HepG2 (cell line): ENCODE data around the gene LRRC42. TPM values are rescaled to one million over a fixed set of nuclear protein-coding genes. Genes with fewer than 3 reads are reported as not detected.

Experiments
- CHD4 ChIP-seq: fragments of 200-600 bp; sonication (generic); IDR thresholded peaks from 2 replicates; pipeline ENCODE4 v1.7.0; 2017; ENCODE audit warnings: mild to moderate bottlenecking, low read length, borderline replicate concordance
- HNF1A ChIP-seq, 2 experiments: sonication (generic) in 1 of 2; formaldehyde crosslinking in 1 of 2; IDR thresholded peaks; 2 replicates each; pipeline versions ENCODE4 v1.4.0 to v1.6.1; 2016 to 2020; ENCODE audit warnings: borderline replicate concordance in 1 of 2, low read depth in 1 of 2, mild to moderate bottlenecking in 1 of 2, missing genetic modification reagents in 1 of 2
- KDM6A ChIP-seq: IDR thresholded peaks from 2 replicates; pipeline ENCODE4 v1.6.1; 2016; ENCODE audit warnings: low read depth
- NFE2L2 ChIP-seq: fragments of 150-350 bp; IDR thresholded peaks from 2 replicates; pipeline ENCODE4 v1.6.1; 2014; ENCODE audit warnings: low read length
- PHB2 ChIP-seq: fragments of 450-650 bp; IDR thresholded peaks from 2 replicates; pipeline ENCODE4 v1.6.1; 2018; ENCODE audit not compliant: partially characterized antibody
- RAD51 ChIP-seq: fragments of 450-650 bp; IDR thresholded peaks from 2 replicates; pipeline ENCODE4 v1.6.1; 2016; ENCODE audit warnings: borderline replicate concordance
- RNF219 ChIP-seq: sonication (generic); formaldehyde crosslinking; IDR thresholded peaks from 2 replicates; pipeline ENCODE4 v1.5.0; 2020; ENCODE audit warnings: mild to moderate bottlenecking, missing genetic modification reagents
- SALL1 ChIP-seq: sonication (generic); formaldehyde crosslinking; IDR thresholded peaks from 2 replicates; pipeline ENCODE4 v1.8.0; 2022; ENCODE audit warnings: mild to moderate bottlenecking, missing genetic modification reagents
- TCF12 ChIP-seq, 2 experiments: fragments of 450-650 bp in 1 of 2; sonication (generic) in 1 of 2; formaldehyde crosslinking in 1 of 2; IDR thresholded peaks; 2 replicates each; pipeline versions ENCODE4 v1.6.1 to v1.8.0; 2017 to 2022; ENCODE audit warnings: antibody characterized with exemption in 1 of 2, mild to moderate bottlenecking in 1 of 2, missing genetic modification reagents in 1 of 2, moderate library complexity in 1 of 2
- ZFYVE20 ChIP-seq: sonication (generic); formaldehyde crosslinking; IDR thresholded peaks from 2 replicates; pipeline ENCODE4 v1.8.0; 2023; ENCODE audit warnings: low read depth, mild to moderate bottlenecking, moderate library complexity, missing genetic modification reagents, borderline replicate concordance
- ZNF160 ChIP-seq: sonication (generic); formaldehyde crosslinking; IDR thresholded peaks from 2 replicates; pipeline ENCODE4 v1.8.0; 2022; ENCODE audit warnings: mild to moderate bottlenecking, inconsistent platforms, missing genetic modification reagents
- ZNF253 ChIP-seq: sonication (generic); formaldehyde crosslinking; IDR thresholded peaks from 2 replicates; pipeline ENCODE4 v1.8.0; 2022; ENCODE audit warnings: mild to moderate bottlenecking, missing genetic modification reagents, borderline replicate concordance
- ZNF264 ChIP-seq: sonication (generic); formaldehyde crosslinking; IDR thresholded peaks from 2 replicates; pipeline ENCODE4 v1.4.0; 2020; ENCODE audit warnings: missing genetic modification reagents
- ZNF530 ChIP-seq: sonication (generic); formaldehyde crosslinking; IDR thresholded peaks from 2 replicates; pipeline ENCODE4 v1.5.0; 2020; ENCODE audit warnings: low read depth, mild to moderate bottlenecking, missing genetic modification reagents
- ZSCAN9 ChIP-seq: IDR thresholded peaks from 2 replicates; pipeline ENCODE4 v1.6.1; 2016; ENCODE audit warnings: borderline replicate concordance
- polyA plus RNA-seq, 8 experiments: library from polyadenylated mRNA; depleted of rRNA in 3 of 8; stranded (reverse) in 7 of 8; unstranded in 1 of 8; fragments of >200 nt; fragmentation: Illumina TruSeq in 4 of 8; extraction: Trizol in 4 of 8; gene quantifications; 2 replicates each; pipeline versions ENCODE4 v1.2.1 to v1.2.3, GENCODE V29; 2011 to 2016; ENCODE audit warnings: low read depth in 4 of 8, missing spikeins in 1 of 8, mixed read lengths in 1 of 8; ENCODE audit not compliant: insufficient read depth in 1 of 8
- total RNA-seq, 5 experiments: library from RNA; depleted of rRNA; stranded (reverse); fragments of >200 nt; fragmentation: Illumina TruSeq; extraction: Trizol; gene quantifications; 2 replicates each; pipeline ENCODE4 v1.2.3, GENCODE V29; 2016; ENCODE audit warnings: low read depth in 1 of 5
- TF ChIP-seq, protein P1 (sequence below): IDR thresholded peaks from 2 replicates; pipeline ENCODE4 v1.6.1; 2016; ENCODE audit warnings: mild to moderate bottlenecking
- TF ChIP-seq, protein P2 (sequence below): sonication (generic); formaldehyde crosslinking; IDR thresholded peaks from 2 replicates; pipeline ENCODE4 v1.5.0; 2020; ENCODE audit warnings: mild to moderate bottlenecking, missing genetic modification reagents

LRRC42 gene
- total and polyA plus RNA-seq, 2 of the 13 experiments (the other 11 are each of a cell fraction or from before 2014, with no cell fraction given), result 30.6 to 43.6 TPM

- TF ChIP-seq, protein P1, sequence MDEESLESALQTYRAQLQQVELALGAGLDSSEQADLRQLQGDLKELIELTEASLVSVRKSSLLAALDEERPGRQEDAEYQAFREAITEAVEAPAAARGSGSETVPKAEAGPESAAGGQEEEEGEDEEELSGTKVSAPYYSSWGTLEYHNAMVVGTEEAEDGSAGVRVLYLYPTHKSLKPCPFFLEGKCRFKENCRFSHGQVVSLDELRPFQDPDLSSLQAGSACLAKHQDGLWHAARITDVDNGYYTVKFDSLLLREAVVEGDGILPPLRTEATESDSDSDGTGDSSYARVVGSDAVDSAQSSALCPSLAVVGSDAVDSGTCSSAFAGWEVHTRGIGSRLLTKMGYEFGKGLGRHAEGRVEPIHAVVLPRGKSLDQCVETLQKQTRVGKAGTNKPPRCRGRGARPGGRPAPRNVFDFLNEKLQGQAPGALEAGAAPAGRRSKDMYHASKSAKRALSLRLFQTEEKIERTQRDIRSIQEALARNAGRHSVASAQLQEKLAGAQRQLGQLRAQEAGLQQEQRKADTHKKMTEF (CRISPR knock-in tag), result peak; percentile 52
- no peak for TF ChIP-seq ZNF253 (CRISPR knock-in tag)
- no peak for TF ChIP-seq RAD51
- TF ChIP-seq ZSCAN9, result no peak
- TF ChIP-seq TCF12 (IDR thresholded peaks at IDR 0.05), result no peak
- no peak for TF ChIP-seq TCF12 (CRISPR knock-in tag; IDR thresholded peaks at IDR 0.05)
- TF ChIP-seq HNF1A (IDR thresholded peaks at IDR 0.05; ENCODE audit: low read depth), result no peak
- TF ChIP-seq HNF1A (CRISPR knock-in tag; IDR thresholded peaks at IDR 0.05; ENCODE audit: borderline replicate concordance), result no peak
- no peak for TF ChIP-seq ZNF264 (CRISPR knock-in tag)
- no peak for TF ChIP-seq ZNF160 (CRISPR knock-in tag)
- TF ChIP-seq ZFYVE20 (CRISPR knock-in tag), result no peak
- TF ChIP-seq RNF219 (CRISPR knock-in tag), result no peak
- no peak for TF ChIP-seq KDM6A (CRISPR knock-in tag)
- no peak for TF ChIP-seq PHB2
- TF ChIP-seq SALL1 (CRISPR knock-in tag), result peak; percentile 72
- TF ChIP-seq, protein P2, sequence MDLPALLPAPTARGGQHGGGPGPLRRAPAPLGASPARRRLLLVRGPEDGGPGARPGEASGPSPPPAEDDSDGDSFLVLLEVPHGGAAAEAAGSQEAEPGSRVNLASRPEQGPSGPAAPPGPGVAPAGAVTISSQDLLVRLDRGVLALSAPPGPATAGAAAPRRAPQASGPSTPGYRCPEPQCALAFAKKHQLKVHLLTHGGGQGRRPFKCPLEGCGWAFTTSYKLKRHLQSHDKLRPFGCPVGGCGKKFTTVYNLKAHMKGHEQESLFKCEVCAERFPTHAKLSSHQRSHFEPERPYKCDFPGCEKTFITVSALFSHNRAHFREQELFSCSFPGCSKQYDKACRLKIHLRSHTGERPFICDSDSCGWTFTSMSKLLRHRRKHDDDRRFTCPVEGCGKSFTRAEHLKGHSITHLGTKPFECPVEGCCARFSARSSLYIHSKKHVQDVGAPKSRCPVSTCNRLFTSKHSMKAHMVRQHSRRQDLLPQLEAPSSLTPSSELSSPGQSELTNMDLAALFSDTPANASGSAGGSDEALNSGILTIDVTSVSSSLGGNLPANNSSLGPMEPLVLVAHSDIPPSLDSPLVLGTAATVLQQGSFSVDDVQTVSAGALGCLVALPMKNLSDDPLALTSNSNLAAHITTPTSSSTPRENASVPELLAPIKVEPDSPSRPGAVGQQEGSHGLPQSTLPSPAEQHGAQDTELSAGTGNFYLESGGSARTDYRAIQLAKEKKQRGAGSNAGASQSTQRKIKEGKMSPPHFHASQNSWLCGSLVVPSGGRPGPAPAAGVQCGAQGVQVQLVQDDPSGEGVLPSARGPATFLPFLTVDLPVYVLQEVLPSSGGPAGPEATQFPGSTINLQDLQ (CRISPR knock-in tag), result no peak
- no peak for TF ChIP-seq NFE2L2
- no peak for TF ChIP-seq CHD4
- no peak for TF ChIP-seq ZNF530 (CRISPR knock-in tag)
Measured at GRCh38 chr1:53982034-53982762, 36.0 kb downstream of the LRRC42 start (continued).
